ENCODE data around the gene MAPK8.

DNA sequence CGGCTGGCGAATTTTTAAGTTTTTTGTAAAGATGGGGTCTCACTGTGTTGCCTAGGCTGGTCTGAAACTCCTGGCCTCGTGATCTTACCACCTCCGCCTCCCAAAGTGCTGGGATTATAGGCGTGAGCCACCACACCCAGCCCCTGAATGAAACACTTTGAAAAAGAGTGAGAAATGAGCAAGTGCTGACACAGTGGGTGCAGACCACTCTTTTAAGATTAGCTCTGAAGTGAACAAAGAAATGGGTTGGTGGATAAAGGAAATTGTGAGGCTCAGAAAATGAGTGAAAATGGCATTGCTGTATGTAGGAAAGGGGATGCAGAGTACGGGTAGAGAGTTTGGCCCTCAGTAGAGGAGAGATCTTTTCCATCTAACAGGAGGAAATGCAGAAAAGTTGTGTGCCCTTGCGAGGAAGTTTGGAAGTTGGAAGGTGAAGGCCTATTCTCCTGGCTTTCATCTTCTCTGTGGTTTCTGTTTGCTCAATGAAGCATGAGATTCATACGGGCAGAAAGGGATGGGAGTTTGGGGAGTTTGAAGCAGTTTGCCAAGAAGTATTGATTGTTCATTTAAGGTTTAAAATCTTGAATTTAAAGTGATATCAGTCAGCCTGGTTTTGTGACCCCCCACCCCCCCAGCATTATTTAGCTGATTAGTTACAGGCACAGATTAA lies 11.0 kb downstream of the MAPK8 start:
- TF ChIP-seq, protein P1, sequence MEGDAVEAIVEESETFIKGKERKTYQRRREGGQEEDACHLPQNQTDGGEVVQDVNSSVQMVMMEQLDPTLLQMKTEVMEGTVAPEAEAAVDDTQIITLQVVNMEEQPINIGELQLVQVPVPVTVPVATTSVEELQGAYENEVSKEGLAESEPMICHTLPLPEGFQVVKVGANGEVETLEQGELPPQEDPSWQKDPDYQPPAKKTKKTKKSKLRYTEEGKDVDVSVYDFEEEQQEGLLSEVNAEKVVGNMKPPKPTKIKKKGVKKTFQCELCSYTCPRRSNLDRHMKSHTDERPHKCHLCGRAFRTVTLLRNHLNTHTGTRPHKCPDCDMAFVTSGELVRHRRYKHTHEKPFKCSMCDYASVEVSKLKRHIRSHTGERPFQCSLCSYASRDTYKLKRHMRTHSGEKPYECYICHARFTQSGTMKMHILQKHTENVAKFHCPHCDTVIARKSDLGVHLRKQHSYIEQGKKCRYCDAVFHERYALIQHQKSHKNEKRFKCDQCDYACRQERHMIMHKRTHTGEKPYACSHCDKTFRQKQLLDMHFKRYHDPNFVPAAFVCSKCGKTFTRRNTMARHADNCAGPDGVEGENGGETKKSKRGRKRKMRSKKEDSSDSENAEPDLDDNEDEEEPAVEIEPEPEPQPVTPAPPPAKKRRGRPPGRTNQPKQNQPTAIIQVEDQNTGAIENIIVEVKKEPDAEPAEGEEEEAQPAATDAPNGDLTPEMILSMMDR (IDR thresholded peaks at IDR 0.05; ENCODE audit: insufficient read depth, low read depth, low read length) = no peak
- TF ChIP-seq EZH2 (IDR thresholded peaks at IDR 0.05; ENCODE audit: insufficient read depth, low read length) = no peak
